ENCODE data around the gene MAGI2.

- TF ChIP-seq CTCF (IDR thresholded peaks at IDR 0.05): no peak
- TF ChIP-seq POLR2AphosphoS5 (IDR thresholded peaks at IDR 0.05): no peak
- no peak for TF ChIP-seq POLR2A (IDR thresholded peaks at IDR 0.05)
Observed at GRCh38 chr7:78684201-78684600, 769.3 kb downstream of the MAGI2 start.

Data from breast epithelium (tissue), 3 donors.